Right kidney (tissue), 1 donor: ENCODE results near the gene C4orf36.
"Not testable (repeated sequence)": the region's sequence is repeated elsewhere in the genome, so short reads cannot be mapped to it uniquely, and the experiment has no call there.

Experiments
- DNase-seq: peaks from one replicate; pipeline ENCODE4 v3.0.0-alpha.2; 2016

C4orf36 gene

DNA sequence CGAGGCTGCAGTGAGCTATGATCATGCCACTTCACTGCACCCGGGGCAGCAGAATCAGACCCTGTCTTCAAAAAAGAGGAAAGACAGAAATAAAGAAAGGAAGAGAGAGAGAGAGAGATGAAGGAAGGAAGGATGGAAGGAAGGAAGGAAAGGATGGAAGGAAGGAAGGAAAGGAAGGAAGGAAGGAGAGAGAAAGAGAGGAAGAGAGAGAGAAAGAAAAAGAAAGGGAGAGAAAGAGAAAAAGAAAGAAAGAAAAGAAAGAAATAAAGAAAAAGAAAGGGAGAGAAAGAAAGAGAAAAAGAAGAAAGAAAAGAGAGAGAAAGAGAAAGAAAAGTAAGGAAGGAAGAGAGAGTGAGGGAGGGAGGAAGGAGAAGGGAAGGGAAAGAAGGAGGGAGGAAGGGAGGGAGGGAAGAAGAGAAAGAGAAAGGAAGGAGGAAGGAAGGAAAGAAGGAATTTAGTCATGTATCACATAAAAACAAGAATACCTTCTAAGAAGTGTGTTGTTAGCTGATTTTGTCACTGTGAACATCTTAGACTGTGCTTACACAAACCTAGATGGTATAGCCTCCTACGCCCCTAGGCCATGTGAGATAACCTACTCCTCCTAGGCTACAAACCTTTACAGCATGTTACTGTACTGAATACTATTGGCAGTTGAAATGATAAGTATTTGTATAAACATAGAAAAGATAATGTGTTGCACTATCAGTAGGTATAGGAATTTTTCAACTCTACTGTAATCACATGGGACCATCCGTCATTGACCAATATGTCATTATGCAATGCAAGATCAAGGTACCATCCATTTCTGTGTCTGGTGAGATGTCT lies 25.2 kb upstream of the C4orf36 start:
- DNase-seq: no peak

GRCh38 chr4:86916392-86916791 lies 24.2 kb upstream of the C4orf36 start:
- no peak for DNase-seq

GRCh38 chr4:86910820-86911684 lies 18.8 kb upstream of the C4orf36 start:
- no peak for DNase-seq

DNA sequence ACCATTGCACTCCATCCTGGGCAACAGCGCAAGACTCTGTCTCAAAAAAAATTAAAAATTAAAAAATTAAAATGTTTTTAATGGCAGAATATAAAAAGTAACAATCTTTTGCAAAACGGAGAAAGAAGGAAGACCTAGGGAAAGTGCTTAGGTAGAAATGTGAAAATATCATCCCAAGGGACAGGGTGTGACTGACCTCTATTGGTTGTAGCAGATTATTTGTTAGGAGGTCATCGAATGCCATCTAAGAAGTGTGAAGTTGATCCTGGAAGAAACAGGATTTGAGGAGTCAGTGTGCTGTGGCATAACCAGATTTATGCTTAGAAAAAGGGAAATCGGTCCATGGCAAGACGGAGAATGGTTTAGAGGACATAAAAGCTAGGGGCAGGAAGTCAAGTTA lies 18.1 kb upstream of the C4orf36 start:
- no peak for DNase-seq

- no peak for DNase-seq
These were observed 17.5 kb upstream of the C4orf36 start for GRCh38 chr4:86909546-86910295.

DNA sequence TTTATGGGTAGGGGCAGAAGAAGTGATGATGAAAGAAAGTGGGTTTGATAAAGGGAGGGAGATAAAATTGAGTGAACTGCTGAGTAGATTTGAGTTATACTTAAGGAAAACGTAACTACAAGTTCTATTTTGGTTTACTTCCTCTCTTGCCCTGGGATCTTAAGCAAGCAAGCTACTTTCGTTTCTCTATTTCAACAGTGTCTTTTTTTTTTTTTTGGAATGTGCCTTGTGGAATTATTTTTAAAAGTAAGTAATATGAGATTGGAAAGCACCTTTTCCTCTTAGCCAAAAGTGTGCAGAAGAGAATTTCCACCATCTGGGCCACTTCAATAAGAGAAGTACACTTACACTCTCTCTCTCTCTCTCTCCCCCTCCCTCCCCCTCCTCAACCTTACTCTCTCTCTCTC lies 16.0 kb upstream of the C4orf36 start:
- peak; percentile 12 for DNase-seq

DNA sequence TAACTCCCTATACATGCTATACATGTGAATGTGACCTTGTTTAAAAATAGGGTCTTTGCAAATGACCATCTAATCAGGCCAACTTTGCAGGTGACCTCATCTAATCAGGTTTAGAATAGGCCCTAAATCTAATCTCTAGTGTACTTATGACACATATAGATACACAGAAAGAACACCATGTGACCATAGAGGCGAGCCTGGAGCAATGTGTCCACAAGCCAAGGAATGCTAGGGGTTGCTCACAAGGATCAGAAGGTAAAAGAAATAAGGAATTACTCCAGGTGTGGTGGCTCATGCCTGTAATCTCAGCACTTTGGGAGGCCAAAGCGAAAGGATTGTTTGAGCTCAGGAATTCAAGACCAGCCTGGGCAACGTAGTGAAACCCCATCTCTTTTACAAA lies 9.6 kb upstream of the C4orf36 start:
- no peak for DNase-seq

DNA sequence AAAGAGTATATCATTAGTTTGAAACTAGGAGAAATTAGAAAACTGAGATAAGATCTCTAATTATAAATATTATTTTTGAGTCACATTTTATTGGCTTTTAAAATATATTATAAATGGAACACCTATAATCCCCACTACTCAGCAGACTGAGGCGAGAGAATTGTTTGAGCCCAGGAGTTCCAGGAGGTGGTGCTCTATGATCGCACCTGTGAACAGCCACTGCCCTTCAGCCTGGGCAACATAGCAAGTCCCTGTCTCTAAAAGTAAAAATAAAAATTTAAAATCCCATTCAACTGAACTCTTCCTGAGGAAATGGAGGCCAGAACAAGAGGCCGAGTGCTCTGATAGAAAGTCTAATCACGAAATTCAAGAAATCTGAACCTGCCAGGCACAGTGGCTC lies 6.3 kb upstream of the C4orf36 start:
- no peak for DNase-seq

- DNase-seq: no peak
These were observed 4.4 kb upstream of the C4orf36 start for GRCh38 chr4:86896596-86896995.

GRCh38 chr4:86895692-86896488 lies 3.7 kb upstream of the C4orf36 start:
- peak; percentile 33 for DNase-seq

GRCh38 chr4:86894455-86894854 lies 2.2 kb upstream of the C4orf36 start:
- no peak for DNase-seq

GRCh38 chr4:86893136-86893535 lies 914 bp upstream of the C4orf36 start:
- DNase-seq: no peak

- DNase-seq: no peak
These were observed 376 bp upstream of the C4orf36 start for GRCh38 chr4:86892636-86892960.

GRCh38 chr4:86890790-86891189 lies 1.4 kb downstream of the C4orf36 start:
- peak; percentile 19 for DNase-seq

DNA sequence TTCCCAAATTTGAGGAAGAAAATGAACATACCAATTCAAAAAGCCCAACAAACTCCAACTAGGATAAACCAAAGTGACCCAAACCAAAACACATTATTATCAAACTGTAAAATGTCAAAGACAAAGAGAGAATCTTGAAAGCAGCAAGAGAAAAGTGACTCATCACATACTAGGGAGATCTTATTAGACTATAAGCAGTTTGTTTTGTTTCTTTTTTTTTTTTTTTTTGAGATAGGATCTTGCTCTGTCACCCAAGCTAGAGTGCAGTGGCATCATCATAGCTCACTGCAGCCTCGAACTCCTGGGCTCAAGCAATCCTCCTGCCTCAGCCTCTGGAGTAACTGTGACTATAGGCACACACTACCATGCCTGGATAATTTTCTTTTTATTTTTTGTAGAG lies 12.6 kb downstream of the C4orf36 start:
- DNase-seq: no peak

- no peak for DNase-seq
These were observed 13.6 kb downstream of the C4orf36 start for GRCh38 chr4:86878640-86879039.

DNA sequence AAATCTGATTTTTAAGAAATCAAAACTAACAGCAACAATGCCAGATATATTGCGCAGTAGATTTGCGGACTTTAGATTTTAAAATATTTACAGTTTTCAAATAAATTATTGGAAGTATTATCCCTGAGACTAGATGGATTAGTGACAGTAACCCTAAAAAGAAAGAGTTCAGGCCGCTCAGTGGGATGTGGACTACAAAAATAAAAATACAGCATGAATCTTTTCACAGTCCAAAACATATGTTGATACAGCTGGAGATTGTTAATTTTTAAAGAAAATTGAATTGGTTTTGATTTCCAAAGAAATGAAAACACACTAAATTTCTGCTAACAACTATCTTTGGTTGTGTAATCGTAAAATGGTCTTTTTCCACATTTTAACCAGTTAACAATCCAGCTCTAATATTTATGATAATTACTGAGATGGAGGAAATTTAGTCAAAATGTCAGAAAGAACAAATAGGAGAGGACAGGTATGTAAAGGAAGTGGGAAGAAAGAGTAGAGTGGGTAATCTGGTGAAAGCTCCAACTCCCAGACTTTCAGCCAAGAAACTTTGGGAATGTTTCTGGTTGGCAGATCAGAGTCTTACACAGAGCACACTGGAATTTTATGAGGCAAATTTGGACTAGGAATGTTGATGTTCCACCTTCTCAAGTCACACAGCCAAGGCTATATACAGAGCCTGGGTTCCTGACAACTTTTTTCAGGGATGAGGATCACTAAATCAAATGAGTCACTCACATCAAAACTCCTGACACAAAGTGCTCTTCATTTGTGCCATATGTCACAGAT lies 15.1 kb downstream of the C4orf36 start:
- DNase-seq: no peak

- not testable (repeated sequence) for DNase-seq
These were observed 16.8 kb downstream of the C4orf36 start for GRCh38 chr4:86875436-86875835.

GRCh38 chr4:86872135-86872534 lies 20.1 kb downstream of the C4orf36 start:
- no peak for DNase-seq

GRCh38 chr4:86870442-86871069 lies 21.7 kb downstream of the C4orf36 start:
- DNase-seq: no peak
